GM18870 (cell line): ENCODE data around the gene MAD1L1.

Experiments
- ATAC-seq: cut with Tn5 transposase; IDR thresholded peaks from one replicate; pipeline ENCODE4 v1.9.1; 2021; ENCODE audit warnings: moderate library complexity; ENCODE audit not compliant: unreplicated experiment

The MAD1L1 gene

GRCh38 chr7:2143981-2144595 is 88.7 kb downstream of the MAD1L1 start:
- ATAC-seq = no peak

GRCh38 chr7:2143450-2143849 is 89.3 kb downstream of the MAD1L1 start:
- ATAC-seq = no peak

- ATAC-seq = no peak
These were observed 90.4 kb downstream of the MAD1L1 start for GRCh38 chr7:2142386-2142785.

GRCh38 chr7:2141651-2142050 is 91.1 kb downstream of the MAD1L1 start:
- ATAC-seq = no peak

- ATAC-seq = no peak
These were observed 91.7 kb downstream of the MAD1L1 start for GRCh38 chr7:2141021-2141410.

- no peak for ATAC-seq
These were observed 92.3 kb downstream of the MAD1L1 start for GRCh38 chr7:2140216-2141020.

- ATAC-seq = no peak
These were observed 93.6 kb downstream of the MAD1L1 start for GRCh38 chr7:2139004-2139699.

- no peak for ATAC-seq
These were observed 94.5 kb downstream of the MAD1L1 start for GRCh38 chr7:2138146-2138765.

- ATAC-seq = no peak
These were observed 98.0 kb downstream of the MAD1L1 start for GRCh38 chr7:2134740-2135139.

- ATAC-seq = no peak
These were observed 100.5 kb downstream of the MAD1L1 start for GRCh38 chr7:2132243-2132642.

- no peak for ATAC-seq
These were observed 100.9 kb downstream of the MAD1L1 start for GRCh38 chr7:2131800-2132199.

GRCh38 chr7:2131341-2131740 is 101.4 kb downstream of the MAD1L1 start:
- ATAC-seq = no peak

GRCh38 chr7:2130096-2130375 is 102.7 kb downstream of the MAD1L1 start:
- ATAC-seq = no peak

- no peak for ATAC-seq
These were observed 103.2 kb downstream of the MAD1L1 start for GRCh38 chr7:2129323-2130095.

- ATAC-seq = no peak
These were observed 104.0 kb downstream of the MAD1L1 start for GRCh38 chr7:2128601-2129322.

- no peak for ATAC-seq
These were observed 106.1 kb downstream of the MAD1L1 start for GRCh38 chr7:2126621-2127020.

GRCh38 chr7:2125931-2126330 is 106.8 kb downstream of the MAD1L1 start:
- no peak for ATAC-seq

GRCh38 chr7:2124604-2125345 is 108.0 kb downstream of the MAD1L1 start:
- no peak for ATAC-seq

- ATAC-seq = no peak
These were observed 108.8 kb downstream of the MAD1L1 start for GRCh38 chr7:2123916-2124315.

- ATAC-seq = no peak
These were observed 109.4 kb downstream of the MAD1L1 start for GRCh38 chr7:2123360-2123759.
